ENCODE data around the gene NUDT2.
"Not testable (repeated sequence)": the region's sequence is repeated elsewhere in the genome, so short reads cannot be mapped to it uniquely, and the experiment has no call there.

Gene NUDT2

GRCh38 chr9:34335376-34335775, 6.0 kb downstream of the NUDT2 start:
- no peak for DNase-seq (ENCODE audit: low read depth in 2 of 2)

- no peak for DNase-seq (ENCODE audit: low read depth in 2 of 2)
Observed at GRCh38 chr9:34337403-34337802, 8.0 kb downstream of the NUDT2 start.

DNA sequence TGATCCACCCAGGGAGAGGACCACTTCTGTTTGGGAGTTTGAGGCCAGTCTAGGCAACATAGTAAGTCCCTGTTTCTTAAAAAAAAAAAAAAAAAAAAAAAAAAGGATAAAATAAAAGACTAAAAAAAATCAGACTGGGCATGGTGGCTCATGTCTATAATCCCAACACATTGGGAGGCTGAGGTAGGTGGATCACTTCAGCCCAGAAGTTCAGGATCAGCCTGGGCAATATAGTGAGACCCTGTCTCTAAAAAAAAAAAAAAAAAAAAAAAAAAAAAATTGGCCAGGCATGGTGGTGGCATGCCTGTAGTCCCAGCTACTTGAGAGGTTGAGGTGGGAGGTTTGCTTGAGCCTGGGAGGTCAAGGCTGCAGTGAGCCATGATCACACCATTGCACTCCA, 8.7 kb downstream of the NUDT2 start:
- not testable (repeated sequence) for DNase-seq (ENCODE audit: low read depth in 2 of 2)

- DNase-seq (ENCODE audit: low read depth in 2 of 2), result no peak
Observed at GRCh38 chr9:34338665-34339385, 9.5 kb downstream of the NUDT2 start.

- DNase-seq (ENCODE audit: low read depth in 2 of 2), result no peak
Observed at GRCh38 chr9:34341659-34342295, 12.4 kb downstream of the NUDT2 start.

- DNase-seq (ENCODE audit: low read depth in 2 of 2), result no peak
Observed at GRCh38 chr9:34343090-34343489, 13.7 kb downstream of the NUDT2 start.

DNA sequence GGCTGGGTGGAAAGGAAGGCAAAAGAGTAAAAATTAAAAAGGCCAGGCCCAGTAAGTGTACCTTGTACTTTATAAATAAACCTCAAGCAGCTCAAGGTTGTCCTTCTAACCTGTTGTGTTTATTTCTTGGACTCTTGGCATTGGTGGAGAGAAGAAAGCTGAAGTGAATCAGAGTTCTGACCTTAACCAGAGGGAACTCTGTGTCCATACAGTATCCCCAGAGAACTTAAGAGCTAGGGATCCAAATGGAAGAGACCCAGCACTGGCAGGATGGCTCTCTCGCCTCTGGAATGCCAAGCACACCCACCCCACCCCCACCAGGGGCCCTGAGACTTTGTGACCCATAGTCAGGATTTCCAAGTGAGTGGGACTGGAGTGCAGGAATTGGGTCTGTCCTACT, 14.2 kb downstream of the NUDT2 start:
- DNase-seq (ENCODE audit: low read depth in 2 of 2), result no peak

DNA sequence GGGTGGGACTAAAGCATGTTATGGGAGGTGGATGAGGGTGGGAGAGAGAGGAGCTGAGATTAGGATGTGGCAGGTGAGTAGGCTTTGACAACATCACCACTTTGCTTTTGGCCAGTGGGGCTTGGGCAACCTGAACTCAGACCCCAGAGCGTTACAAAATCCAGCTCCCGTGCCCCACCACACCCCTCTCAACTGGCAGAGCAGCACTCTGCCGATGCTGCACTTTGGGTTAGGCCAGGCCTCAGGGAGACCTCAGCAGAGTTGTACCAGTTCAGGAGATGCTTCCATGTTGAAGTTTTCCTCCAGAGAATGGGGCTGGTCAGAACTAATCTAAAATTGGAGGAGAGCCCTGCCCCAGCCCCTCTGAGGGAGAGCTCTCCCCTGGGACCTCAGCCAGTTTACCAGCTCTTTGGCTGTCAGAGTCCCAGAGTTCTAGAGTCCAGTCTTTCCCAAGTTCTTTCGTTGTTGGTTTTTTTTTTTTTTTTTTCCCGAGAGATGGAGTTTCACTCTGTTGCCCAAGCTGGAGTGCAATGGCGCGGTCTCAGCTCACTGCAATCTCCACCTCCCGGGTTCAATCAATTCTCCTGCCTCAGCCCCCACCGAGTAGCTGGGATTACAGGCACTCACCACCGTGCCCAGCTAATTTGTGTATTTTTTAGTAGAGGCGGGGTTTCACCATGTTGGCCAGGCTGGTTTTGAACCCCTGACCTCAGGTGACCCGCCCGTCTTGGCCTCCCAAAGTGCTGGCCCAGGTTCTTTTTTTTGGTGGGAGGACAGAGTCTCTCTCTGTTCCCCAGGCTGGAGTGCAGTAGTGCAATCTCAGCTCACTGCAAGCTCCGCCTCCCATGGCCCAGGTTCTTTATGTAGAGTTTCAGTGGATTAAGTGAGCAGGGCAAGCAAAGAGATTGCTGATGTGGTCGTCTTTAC, 17.8 kb downstream of the NUDT2 start:
- no peak for DNase-seq (ENCODE audit: low read depth in 2 of 2)

DNA sequence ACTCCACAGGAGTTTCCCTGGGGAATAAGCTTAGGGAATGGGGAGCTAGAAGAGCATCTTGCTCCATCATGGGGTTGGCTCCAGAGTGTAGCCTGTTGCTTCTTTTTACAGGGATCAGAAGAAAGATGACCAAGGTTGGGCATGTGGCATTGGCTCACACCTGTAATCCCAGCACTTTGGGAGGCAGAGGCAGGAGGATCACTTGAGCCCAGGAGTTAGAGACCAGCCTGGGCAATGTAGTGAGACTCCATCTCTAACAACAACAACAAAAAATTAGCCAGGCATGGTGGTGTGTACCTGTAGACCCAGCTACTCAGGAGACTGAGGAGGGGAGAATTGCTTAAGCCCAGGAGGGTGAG, 18.4 kb downstream of the NUDT2 start:
- no peak for DNase-seq (ENCODE audit: low read depth in 2 of 2)

DNA sequence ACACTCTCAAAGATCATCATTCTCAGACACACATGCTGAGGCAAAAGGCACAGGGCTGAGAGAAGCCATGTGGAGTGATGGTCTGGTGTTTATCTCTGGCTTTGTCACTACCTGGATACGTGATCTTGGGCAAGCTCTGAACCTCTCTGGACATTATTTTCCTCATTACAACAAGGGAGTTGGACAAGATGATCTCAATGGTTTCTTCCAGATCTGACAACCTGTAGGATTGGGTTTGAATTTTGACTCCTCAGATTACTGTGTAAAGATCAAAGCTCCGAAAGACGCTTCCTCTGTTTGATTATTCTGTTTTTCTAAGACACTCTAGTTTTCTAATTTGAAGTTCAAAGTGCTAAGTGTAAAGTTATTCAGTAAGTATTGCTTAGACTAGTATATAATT, 20.0 kb downstream of the NUDT2 start:
- no peak for DNase-seq (ENCODE audit: low read depth in 2 of 2)

DNA sequence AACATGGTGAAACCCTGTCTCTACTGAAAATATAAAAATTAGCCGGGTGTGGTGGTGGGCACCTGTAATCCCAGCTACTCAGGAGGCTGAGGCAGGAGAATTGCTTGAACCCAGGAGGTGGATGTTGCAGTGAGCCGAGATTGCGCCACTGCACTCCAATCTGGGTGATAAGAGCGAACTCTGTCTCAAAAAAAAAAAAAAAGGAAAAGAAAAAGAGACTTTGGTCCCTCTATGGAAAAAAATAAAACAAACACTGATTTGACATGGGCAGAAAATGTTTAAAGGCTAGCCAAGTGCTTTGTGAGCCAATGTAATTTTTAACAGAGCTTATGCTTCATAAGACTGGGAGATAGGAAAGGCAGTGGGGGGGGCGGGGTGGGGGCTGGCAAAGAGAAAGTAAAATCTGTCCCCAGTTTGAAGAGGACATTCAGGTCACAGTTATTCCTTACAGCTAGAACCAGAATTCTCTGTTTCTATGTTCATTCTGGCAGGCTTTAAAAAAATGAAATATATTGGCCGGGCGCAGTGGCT, 22.8 kb downstream of the NUDT2 start:
- DNase-seq (ENCODE audit: low read depth in 2 of 2), result not testable (repeated sequence)

DNA sequence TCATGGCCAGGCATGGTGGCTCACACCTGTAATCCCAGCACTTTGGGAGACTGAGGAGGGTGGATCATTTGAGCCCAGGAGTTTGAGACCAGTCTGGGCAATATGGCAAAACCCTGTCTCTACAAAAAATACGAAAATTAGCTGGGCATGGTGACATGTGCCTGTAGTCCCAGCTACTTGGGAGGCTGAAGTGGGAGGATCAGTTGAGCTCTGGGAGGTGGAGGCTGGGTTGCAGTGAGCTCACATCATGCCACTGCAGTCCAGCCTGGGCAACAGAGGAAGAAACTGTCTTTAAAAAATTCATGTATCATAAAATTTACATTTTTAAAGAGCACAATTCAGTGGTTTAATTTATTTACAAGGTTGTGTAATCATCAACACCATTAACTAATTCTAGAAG, 23.6 kb downstream of the NUDT2 start:
- DNase-seq (ENCODE audit: low read depth in 2 of 2), result not testable (repeated sequence)

GRCh38 chr9:34362614-34363214, 33.3 kb downstream of the NUDT2 start:
- no peak for DNase-seq (ENCODE audit: low read depth in 2 of 2)

DNA sequence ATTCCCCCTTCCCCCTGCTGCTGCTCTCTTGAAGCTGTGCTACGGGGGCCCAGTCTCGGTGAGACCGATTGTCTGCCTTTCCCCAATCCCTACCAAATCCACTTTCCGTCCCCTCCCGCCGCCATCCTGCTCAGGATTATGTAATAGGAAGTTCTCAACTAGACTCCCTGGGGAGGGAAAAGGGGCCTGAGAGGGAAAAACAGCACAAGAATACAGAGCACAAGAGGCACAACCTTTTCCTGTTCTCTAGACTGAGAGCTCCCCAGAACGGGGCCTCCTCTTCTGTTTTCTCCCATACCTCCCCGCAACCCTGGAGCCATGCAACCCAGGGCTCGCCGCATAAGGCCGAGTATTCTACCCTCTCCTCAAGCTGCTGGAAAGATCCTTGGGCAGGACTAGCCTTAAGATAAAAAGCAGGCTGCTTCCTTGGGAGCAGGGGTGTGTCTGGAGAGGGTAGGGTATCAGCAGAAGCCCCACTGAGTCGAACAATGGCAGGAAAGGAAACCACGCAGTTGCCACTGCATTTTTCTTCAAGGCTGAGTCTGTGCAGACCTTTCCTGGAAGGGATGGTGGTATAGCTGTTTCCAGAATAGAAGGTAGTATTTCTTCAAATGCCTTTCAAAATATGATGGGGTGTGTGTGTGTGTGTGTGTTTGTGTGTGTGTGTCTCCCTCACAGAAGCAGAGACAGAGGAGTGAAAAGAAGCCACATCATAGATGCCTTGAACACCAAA, 34.4 kb downstream of the NUDT2 start:
- no peak for DNase-seq (ENCODE audit: low read depth in 2 of 2)

DNA sequence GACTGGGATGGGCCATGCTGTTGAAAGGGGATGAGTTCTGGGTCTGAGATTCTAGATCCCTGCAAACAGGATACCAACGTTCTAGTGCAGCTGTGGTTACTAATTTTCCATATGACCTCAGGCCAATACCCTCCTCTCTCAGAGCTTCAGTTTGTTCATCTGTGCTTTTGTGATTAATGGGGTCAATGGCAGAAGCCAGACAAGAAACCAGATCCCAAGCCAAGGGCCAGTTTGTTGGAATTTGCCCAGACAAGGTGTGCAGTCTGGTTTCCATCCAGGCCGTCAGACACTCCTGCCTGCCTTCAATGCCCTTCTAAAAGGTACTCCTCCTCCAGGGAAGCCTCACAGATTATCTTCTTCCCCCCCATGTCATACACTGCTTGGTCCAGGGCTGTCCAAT, 35.9 kb downstream of the NUDT2 start:
- no peak for DNase-seq (ENCODE audit: low read depth in 2 of 2)

DNA sequence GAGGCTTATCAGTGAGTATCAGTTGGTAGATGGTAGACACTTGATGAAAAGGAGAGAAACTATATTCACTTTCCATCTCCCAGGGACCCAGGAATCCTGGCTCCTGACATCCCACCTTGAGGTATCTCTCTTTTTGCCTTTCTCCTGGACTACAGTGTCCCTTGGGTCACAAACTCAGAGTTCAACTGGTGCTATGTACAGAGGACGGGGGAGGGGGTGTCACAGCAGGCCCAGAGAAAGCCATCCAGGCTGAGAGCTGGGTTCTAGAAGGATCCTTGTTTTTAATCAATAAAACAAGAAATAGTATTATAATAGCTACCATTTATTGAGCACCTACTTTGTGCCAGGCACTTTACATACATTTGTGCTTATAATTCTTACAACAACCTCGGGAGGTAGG, 37.0 kb downstream of the NUDT2 start:
- no peak for DNase-seq (ENCODE audit: low read depth in 2 of 2)

DNA sequence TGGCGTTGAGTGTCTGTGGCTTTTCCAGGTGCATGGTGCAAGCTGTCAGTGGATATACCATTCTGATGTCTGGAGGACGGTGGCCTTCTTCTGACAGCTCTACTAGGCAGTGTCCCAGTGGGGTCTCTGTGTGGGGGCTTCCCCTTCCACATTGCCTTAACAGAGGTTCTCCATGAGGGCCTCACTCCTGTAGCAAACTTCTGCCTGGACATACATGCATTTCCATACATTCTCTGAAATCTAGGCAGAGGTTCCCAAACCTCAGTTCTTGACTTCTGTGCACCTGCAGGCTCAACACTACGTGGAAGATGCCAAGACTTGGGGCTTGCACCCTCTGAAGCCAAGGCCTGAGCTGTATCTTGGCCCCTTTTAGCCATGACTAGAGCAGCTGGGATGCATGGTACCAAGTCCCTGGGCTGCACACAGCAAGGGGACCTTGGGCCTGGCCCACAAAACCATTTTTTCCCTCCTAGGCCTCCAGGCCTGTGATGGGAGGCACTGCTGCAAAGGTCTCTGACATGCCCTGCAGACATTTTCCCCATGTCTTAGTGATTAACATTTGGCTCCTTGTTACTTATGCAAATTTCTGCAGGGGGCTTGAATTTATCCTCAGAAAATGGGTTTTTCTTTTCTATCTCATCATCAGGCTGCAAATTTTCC, 38.5 kb downstream of the NUDT2 start:
- not testable (repeated sequence) for DNase-seq (ENCODE audit: low read depth in 2 of 2)

GRCh38 chr9:34368796-34369195, 39.4 kb downstream of the NUDT2 start:
- not testable (repeated sequence) for DNase-seq (ENCODE audit: low read depth in 2 of 2)

- no peak for DNase-seq (ENCODE audit: low read depth in 2 of 2)
Observed at GRCh38 chr9:34369636-34370035, 40.3 kb downstream of the NUDT2 start.

DNA sequence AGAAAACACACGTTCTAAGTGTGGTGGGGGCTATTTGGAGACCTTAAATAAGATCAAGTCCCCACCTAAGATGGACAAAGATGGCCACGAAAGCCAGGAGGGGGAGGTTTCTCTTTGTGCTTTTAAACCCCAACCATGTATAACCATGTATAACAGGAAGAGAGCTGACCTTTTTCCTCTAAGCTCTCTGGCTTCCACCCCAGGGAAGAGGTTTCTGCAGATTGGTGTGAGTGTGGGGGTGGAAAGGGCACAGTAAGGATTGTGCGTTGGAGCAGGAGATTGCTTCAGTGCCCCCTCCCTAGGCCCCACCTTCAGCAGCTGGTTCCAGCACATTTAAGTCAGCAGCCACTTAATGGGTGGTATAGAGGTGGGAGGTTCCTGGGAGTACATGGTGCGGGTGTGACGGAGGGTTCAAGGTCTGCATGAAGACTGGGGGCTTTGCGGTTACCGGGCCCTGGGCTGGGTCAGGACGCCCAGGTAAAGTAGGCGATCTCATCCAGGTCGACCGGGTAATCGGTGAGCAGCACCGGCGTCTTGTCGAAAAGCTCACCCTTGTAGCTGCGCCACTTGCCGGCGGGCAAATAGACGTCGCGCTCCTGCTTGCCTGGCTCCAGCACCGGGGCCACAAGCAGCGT, 41.1 kb downstream of the NUDT2 start:
- DNase-seq (ENCODE audit: low read depth in 2 of 2), result no peak

Data from stimulated activated CD4-positive, alpha-beta T cell treated with anti-CD3 and anti-CD28 coated beads, Interleukin-12 subunit alpha, Interleukin-12 subunit beta, amount 100 ng/mL, for 24 hours (primary cell).